Measurements from ENCODE around the gene POGZ. TPM values are rescaled to one million over a fixed set of nuclear protein-coding genes. Genes with fewer than 3 reads are reported as not detected.
A peak's percentile ranks its signal among the peaks of the same experiment; 100 is the strongest.
"Not testable (repeated sequence)": the region's sequence is repeated elsewhere in the genome, so short reads cannot be mapped to it uniquely, and the experiment has no call there.

The POGZ gene
- total RNA-seq, 2 donors from 2014 or later = 46.6 to 47.1 TPM

- intact Hi-C loops (cut with DNase I) = no loop called here
- DNase-seq (no peak), ATAC-seq (no peak)
Measured at GRCh38 chr1:151479462-151479861, 20.2 kb upstream of the POGZ start.

GRCh38 chr1:151478923-151479322 lies 19.6 kb upstream of the POGZ start:
- no peak for DNase-seq
- intact Hi-C loops (cut with DNase I) = no loop called here

GRCh38 chr1:151478140-151478812 lies 19.0 kb upstream of the POGZ start:
- no peak for DNase-seq
- ATAC-seq = no peak
- intact Hi-C loops (cut with DNase I) = no loop called here

More at GRCh38 chr1:151478923-151479322, 19.6 kb upstream of the POGZ start:
- no peak for ATAC-seq

GRCh38 chr1:151477066-151477465 lies 17.8 kb upstream of the POGZ start:
- ATAC-seq = no peak
- intact Hi-C loops (cut with DNase I) = no loop called here
- DNase-seq = no peak

GRCh38 chr1:151476083-151476482 lies 16.8 kb upstream of the POGZ start:
- DNase-seq = no peak
- ATAC-seq = no peak
- intact Hi-C loops (cut with DNase I) = no loop called here

- ATAC-seq = no peak
- intact Hi-C loops (cut with DNase I) = no loop called here
- DNase-seq = no peak
Measured at GRCh38 chr1:151475175-151475574, 15.9 kb upstream of the POGZ start.

GRCh38 chr1:151474745-151475144 lies 15.5 kb upstream of the POGZ start:
- intact Hi-C loops (cut with DNase I) = no loop called here
- DNase-seq = no peak
- no peak for ATAC-seq

GRCh38 chr1:151472856-151473731 lies 13.8 kb upstream of the POGZ start:
- DNase-seq (peak; percentile 56), ATAC-seq (peak; percentile 90 to 91)
- intact Hi-C loops (cut with DNase I) = no loop called here

GRCh38 chr1:151465026-151465425 lies 5.7 kb upstream of the POGZ start:
- ATAC-seq (no peak), DNase-seq (no peak)
- intact Hi-C loops (cut with DNase I) = no loop called here

GRCh38 chr1:151461694-151462093 lies 2.4 kb upstream of the POGZ start:
- ATAC-seq (no peak), DNase-seq (no peak)
- intact Hi-C loops (cut with DNase I) = no loop called here

- DNase-seq = peak; percentile 78
- peak; percentile 69 to 71 for ATAC-seq
- intact Hi-C loops (cut with DNase I) = no loop called here
Measured at GRCh38 chr1:151458802-151459330, 428 bp downstream of the POGZ start.

GRCh38 chr1:151457911-151458801 lies 1.1 kb downstream of the POGZ start:
- peak; percentile 51 to 67 for ATAC-seq
- intact Hi-C loops (cut with DNase I) = no loop called here
- DNase-seq = peak; percentile 76

- no peak for DNase-seq
- ATAC-seq = no peak
- intact Hi-C loops (cut with DNase I) = no loop called here
Measured at GRCh38 chr1:151455966-151456365, 3.3 kb downstream of the POGZ start.

- intact Hi-C loops (cut with DNase I) = no loop called here
- ATAC-seq (no peak), DNase-seq (no peak)
Measured at GRCh38 chr1:151455231-151455630, 4.1 kb downstream of the POGZ start.

- ATAC-seq (no peak), DNase-seq (no peak)
- intact Hi-C loops (cut with DNase I) = loop anchor here in 1 of 2 donors (10.0 kb wide), 1 partner anchor 387 kb away; the partner anchor contains the start of genes C2CD4D and RORC
Measured at GRCh38 chr1:151447696-151448095, 11.6 kb downstream of the POGZ start.

- DNase-seq (no peak), ATAC-seq (no peak)
- intact Hi-C loops (cut with DNase I) = loop anchor here in 1 of 2 donors (5.0 to 10.0 kb wide), 2 partner anchors 293 to 390 kb away; partner anchors contain the start of genes C2CD4D and RORC
Measured at GRCh38 chr1:151444783-151445177, 14.5 kb downstream of the POGZ start.

GRCh38 chr1:151443846-151444782 lies 15.2 kb downstream of the POGZ start:
- DNase-seq (peak; percentile 39), ATAC-seq (peak; percentile 86 to 92)
- intact Hi-C loops (cut with DNase I) = loop anchor here in 1 of 2 donors (5.0 to 10.0 kb wide), 2 partner anchors 293 to 391 kb away; partner anchors contain the start of genes C2CD4D and RORC

- intact Hi-C loops (cut with DNase I); ATAC-seq; DNase-seq: not testable (repeated sequence)
Measured at GRCh38 chr1:151437396-151437795, 21.9 kb downstream of the POGZ start.

Measured in left cardiac atrium (tissue), 4 donors.